OCI-LY3 (cell line): ENCODE data around the gene SELENOH.

Source experiments
- EZH2phosphoT487 ChIP-seq: fragments of 200-600 bp; shearing (Covaris generic); IDR thresholded peaks from 2 replicates; pipeline ENCODE4 v1.6.1; 2018; ENCODE audit warnings: antibody characterized with exemption, mixed run types, low read depth
- TF ChIP-seq, protein P1 (sequence below): fragments of 200-600, 300-600 bp; sonication (generic); IDR thresholded peaks from 2 replicates; pipeline ENCODE4 v1.5.1; 2014; ENCODE audit warnings: antibody characterized with exemption, low read length, low read depth

GRCh38 chr11:57764972-57765371, 23.7 kb downstream of the SELENOH start:
- TF ChIP-seq, protein P1, sequence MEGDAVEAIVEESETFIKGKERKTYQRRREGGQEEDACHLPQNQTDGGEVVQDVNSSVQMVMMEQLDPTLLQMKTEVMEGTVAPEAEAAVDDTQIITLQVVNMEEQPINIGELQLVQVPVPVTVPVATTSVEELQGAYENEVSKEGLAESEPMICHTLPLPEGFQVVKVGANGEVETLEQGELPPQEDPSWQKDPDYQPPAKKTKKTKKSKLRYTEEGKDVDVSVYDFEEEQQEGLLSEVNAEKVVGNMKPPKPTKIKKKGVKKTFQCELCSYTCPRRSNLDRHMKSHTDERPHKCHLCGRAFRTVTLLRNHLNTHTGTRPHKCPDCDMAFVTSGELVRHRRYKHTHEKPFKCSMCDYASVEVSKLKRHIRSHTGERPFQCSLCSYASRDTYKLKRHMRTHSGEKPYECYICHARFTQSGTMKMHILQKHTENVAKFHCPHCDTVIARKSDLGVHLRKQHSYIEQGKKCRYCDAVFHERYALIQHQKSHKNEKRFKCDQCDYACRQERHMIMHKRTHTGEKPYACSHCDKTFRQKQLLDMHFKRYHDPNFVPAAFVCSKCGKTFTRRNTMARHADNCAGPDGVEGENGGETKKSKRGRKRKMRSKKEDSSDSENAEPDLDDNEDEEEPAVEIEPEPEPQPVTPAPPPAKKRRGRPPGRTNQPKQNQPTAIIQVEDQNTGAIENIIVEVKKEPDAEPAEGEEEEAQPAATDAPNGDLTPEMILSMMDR: no peak
- TF ChIP-seq EZH2phosphoT487: no peak
